EL (cell line): ENCODE data around the gene SPOUT1.
"Not testable (repeated sequence)": the region's sequence is repeated elsewhere in the genome, so short reads cannot be mapped to it uniquely, and the experiment has no call there.

ENCODE experiments used
- DNase-seq: peaks from one replicate; pipeline ENCODE4 v3.0.0-alpha.2; 2016

SPOUT1 gene

GRCh38 chr9:128829477-128830251 lies at the start of gene SPOUT1:
TSS of gene SPOUT1 (minus strand) at chr9:128829794. CDS start at chr9:128829780, 14 bp downstream.
- peak; percentile 92 for DNase-seq

- no peak for DNase-seq
Measured at GRCh38 chr9:128877852-128878251, 48.3 kb upstream of the SPOUT1 start.

- not testable (repeated sequence) for DNase-seq
Measured at GRCh38 chr9:128870941-128871265, 41.3 kb upstream of the SPOUT1 start.

- DNase-seq: no peak
Measured at GRCh38 chr9:128870128-128870940, 40.7 kb upstream of the SPOUT1 start.

GRCh38 chr9:128863647-128864046 lies 34.1 kb upstream of the SPOUT1 start:
- peak; percentile 63 for DNase-seq

- no peak for DNase-seq
Measured at GRCh38 chr9:128862401-128862851, 32.8 kb upstream of the SPOUT1 start.

GRCh38 chr9:128861501-128861900 lies 31.9 kb upstream of the SPOUT1 start:
- DNase-seq: no peak

GRCh38 chr9:128860937-128861336 lies 31.3 kb upstream of the SPOUT1 start:
- DNase-seq: no peak

- DNase-seq: not testable (repeated sequence)
Measured at GRCh38 chr9:128858476-128858875, 28.9 kb upstream of the SPOUT1 start.

- not testable (repeated sequence) for DNase-seq
Measured at GRCh38 chr9:128854454-128854853, 24.9 kb upstream of the SPOUT1 start.

GRCh38 chr9:128852646-128853045 lies 23.1 kb upstream of the SPOUT1 start:
- not testable (repeated sequence) for DNase-seq

GRCh38 chr9:128851779-128852600 lies 22.4 kb upstream of the SPOUT1 start:
- peak; percentile 56 for DNase-seq

- DNase-seq: not testable (repeated sequence)
Measured at GRCh38 chr9:128851024-128851423, 21.4 kb upstream of the SPOUT1 start.

- no peak for DNase-seq
Measured at GRCh38 chr9:128847803-128848202, 18.2 kb upstream of the SPOUT1 start.

GRCh38 chr9:128846680-128847030 lies 17.1 kb upstream of the SPOUT1 start:
- DNase-seq: no peak

- no peak for DNase-seq
Measured at GRCh38 chr9:128845186-128845931, 15.8 kb upstream of the SPOUT1 start.

- DNase-seq: not testable (repeated sequence)
Measured at GRCh38 chr9:128843171-128843570, 13.6 kb upstream of the SPOUT1 start.

- no peak for DNase-seq
Measured at GRCh38 chr9:128841694-128842492, 12.3 kb upstream of the SPOUT1 start.

- no peak for DNase-seq
Measured at GRCh38 chr9:128840524-128840923, 10.9 kb upstream of the SPOUT1 start.

- DNase-seq: no peak
Measured at GRCh38 chr9:128838338-128838737, 8.7 kb upstream of the SPOUT1 start.

GRCh38 chr9:128836509-128837145 lies 7.0 kb upstream of the SPOUT1 start:
- DNase-seq: no peak
